CD4-positive, alpha-beta T cell treated with Interleukin-4 for 4 hours (primary cell): ENCODE results near the gene SNAI1.
"Not testable (repeated sequence)": the region's sequence is repeated elsewhere in the genome, so short reads cannot be mapped to it uniquely, and the experiment has no call there.

Source experiments
- DNase-seq: peaks from one replicate; pipeline ENCODE4 v3.0.0-alpha.2; 2020

The SNAI1 gene

DNA sequence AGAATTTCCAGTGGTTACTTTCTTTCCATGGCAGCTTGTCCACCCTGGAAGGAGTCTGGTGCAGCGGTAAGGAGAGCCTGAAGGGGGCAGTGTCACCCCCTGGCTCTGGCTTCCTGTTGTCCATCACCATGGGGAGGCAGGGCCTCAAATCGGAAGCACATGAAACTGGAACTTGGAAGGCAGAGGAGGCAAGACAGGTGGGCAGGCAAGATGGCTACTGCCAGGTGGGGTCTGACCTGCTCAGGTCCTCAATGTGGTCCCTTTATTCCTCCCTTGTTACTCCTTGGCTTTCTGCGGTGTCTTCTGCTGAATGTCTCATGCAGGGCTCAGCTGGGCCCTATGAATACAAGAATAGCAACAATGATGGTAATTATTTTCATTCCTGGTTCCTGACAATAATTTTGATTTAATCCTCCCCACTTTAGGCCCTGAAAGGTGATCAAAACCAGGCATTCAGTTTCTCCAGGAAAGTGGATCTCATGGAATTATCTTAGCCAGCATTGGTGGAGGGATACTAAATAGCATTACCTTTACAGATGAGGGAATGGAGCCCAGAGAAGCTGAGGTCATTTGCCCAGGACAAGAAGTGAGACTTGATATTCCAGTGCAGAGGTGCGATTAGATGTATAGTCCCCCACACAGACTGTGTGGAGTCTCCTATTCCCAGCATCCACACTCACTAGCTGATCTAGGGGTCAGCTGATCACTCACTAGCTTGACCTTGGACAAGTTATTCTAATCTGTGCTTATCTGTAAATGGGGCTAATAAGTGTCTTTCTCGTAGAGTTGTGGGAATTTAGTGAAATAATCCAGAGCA is 17.6 kb upstream of the SNAI1 start:
- no peak for DNase-seq

DNA sequence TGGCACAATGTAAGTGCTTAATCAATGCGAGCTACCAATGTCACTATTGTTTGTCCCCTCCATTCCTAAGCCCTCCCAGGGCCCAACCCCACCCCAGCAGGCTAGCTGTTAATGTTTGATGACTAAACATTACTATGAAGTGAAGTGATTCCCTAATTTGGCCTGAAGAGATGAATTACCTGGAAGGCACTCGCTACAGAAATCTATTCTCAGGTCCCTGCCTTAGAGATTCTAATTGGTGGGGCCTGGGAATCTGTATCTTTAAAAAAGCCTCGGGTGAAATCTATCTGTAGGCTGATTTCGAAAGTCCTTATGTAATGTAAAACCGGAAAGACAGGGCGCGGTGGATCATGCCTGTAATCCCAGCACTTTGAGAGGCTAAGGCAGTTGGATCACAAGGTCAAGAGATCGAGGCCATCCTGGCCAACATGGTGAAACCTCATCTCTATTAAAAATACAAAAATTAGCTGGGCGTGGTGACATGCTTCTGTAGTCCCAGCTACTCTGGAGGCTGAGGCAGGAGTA is 16.9 kb upstream of the SNAI1 start:
- DNase-seq: no peak

DNA sequence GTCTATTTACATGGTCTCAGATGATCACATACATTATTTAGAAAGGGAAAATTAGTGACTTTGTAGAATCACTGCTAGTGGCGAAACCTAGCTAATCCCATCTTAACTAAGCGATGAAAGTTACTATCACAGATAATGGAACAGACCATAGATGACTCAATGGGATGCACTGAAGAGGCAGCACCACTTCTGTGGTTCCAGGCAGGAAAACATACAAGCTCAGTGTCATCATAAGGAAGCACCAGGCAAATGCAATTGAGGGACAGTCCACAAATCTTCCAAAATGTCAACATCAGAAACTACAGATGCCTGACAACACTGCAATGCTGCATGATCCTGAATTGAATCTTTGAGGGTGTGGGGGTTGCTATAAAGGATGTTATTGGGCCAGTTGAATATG is 15.9 kb upstream of the SNAI1 start:
- no peak for DNase-seq

DNA sequence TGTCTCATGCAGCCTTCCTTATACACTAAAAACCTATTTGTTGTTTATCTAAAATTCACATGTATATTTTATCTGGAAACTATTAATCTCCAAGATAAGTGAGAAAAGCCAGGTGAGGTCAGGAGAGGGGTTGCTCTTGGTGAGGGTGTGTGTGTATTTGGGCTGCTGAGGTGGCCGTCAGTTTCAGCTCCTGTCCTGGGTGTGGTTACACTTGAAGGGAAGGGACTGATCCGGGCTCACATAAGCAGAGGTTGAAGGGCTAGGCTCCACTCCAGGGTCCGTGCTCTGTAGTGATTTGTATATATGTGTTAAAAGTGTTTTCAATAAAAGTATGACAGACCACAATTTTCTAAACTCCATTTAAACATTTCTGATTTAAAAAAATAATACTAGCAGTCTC is 13.5 kb upstream of the SNAI1 start:
- DNase-seq: no peak

DNA sequence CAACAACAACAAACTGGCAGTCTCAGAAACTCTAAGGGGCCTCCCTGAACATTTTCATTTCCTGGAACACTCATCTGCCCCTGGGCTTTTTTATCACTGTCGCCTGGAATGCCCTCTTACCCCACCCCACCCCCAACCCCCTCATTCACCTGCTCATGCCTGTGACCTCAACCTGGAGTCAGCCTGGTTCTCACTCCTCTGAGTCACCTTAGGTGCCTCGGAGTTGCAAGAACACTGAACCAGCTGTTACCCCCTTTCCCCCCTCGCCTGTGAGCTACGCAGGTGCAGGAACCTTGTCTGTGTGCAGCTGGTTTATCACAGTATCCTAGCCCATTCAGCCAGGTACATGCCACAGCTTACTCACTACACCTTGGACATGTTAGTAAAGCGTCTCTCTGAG is 12.8 kb upstream of the SNAI1 start:
- no peak for DNase-seq

DNA sequence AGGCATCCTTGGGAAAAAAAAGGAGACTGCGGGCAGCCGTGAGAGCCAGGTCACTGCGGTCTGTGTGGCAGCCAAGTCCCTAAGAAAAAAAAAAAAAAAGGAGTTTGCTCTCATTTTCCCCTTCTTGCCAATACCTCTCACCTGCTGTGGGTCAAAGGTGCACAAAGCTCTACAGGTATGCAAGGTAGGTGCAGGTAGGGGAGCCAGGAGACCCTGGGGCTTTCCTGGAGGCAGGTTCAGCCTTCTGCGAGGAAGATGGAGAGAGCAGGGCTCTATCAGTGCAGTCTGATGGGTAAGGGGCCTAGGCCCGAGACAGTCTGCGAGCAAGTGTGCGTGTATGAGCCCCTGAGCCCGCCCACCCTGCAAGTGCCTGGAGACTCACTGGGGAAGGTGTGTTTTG is 12.3 kb upstream of the SNAI1 start:
- no peak for DNase-seq

DNA sequence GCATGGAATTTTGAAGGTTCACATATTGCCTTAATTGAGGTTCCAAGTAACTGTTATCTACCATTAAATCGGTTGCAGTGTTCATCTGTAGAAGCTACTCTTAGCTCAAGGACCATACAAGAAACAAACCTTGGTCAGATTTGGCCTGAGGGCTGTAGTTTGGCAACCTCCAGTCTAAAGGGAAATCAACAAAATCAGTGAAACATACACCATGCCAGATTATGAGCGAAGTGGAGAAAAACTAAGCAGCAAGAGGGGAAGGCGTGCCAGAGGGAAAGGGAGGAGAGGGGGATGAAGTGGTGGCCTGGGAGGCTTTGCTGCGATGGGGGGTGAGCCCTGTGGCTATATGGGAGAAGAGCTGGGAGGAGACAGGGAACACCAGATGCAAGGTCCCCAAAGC is 8.8 kb upstream of the SNAI1 start:
- DNase-seq: no peak

DNA sequence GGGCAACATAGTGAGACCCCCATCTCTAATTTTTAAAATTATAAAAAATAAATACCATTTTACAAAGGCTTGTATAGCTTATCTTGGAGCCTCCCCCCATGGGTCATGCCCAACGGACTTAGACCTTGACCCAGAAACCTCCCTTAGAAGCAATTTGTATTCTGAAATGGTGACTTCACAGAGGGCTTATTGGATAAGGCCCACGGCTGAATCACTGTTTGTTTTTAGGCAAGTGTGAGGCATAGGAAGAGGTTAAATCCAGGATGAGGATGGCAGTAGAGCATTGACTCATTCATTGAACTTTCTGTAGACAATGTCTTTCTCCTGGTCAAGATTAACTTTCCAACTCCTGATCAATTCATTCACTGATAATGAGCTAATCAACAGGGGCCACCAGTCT is 6.2 kb upstream of the SNAI1 start:
- DNase-seq: no peak

DNA sequence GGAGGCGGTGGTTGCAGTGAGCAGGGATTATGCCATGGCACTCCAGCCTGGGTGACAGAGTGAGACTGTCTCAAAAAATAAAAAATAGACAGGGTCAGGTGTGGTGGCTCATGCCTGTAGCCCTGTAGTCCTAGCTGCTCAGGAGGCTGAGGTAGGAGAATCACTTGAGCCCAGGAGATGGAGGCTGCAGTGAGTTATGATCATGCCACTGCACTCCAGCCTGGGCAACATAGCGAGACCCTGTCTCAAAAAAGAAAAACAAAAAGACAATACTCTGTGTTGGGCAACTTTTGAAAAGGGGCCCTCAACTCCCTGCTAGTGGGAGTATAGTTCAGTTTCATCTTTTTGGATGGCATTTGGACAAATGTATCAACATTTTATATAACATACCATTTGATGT is 5.0 kb upstream of the SNAI1 start:
- DNase-seq: not testable (repeated sequence)

DNA sequence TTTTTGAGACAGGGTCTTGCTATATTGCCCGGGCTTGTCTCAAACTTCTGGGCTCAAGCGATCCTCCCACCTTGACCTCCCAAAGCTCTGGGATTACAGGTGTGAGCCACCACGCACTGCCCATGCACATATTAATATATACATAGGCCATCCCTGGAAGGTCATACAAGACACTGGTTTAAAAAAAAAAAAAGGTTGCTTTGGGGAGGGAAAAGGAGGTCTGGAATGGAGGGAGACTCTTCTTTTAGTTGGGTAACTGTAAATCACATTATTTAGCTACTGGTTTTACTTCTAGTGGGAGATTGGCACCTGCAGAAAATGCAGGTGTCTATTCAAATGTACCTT is 4.1 kb upstream of the SNAI1 start:
- no peak for DNase-seq

DNA sequence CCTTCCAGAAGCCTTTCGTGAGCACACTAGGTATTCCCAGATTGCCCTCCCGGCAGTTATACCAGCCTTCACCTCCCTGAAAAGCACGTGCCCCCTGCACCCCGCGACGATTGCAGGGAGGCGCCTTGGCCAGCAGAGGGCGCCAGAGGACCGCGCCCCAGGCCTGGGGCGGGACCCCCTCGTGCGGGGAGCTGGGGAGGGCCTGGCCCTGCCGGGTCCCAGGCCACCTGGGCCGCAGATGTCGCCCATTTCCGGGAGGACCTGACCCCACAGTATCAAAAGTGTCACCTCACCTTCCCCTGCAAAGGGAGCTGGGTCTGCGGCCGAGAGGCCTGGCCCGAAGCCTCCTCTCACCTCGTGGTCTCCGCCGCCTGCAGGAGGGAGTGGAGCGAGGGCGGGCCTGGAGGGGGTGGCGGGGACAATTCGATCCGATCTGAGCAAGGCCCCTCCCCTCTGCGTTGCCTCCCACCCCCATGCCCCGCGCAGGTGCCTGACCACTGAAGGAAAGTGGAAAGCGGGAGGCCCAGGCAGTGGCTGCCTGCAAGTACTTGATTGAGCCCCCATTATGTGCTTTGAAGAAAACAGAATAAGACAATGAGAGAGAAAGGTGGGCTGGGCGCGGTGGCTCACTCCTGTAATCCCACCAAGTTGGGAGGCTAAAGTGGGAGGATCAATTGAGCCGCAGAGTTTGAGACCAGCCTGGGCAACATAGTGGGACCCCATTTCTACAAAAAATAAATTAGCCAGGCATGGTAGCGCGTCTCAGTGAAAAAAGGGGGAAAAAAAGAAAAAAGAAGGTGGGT is 3.5 kb upstream of the SNAI1 start:
- peak; percentile 46 for DNase-seq

DNA sequence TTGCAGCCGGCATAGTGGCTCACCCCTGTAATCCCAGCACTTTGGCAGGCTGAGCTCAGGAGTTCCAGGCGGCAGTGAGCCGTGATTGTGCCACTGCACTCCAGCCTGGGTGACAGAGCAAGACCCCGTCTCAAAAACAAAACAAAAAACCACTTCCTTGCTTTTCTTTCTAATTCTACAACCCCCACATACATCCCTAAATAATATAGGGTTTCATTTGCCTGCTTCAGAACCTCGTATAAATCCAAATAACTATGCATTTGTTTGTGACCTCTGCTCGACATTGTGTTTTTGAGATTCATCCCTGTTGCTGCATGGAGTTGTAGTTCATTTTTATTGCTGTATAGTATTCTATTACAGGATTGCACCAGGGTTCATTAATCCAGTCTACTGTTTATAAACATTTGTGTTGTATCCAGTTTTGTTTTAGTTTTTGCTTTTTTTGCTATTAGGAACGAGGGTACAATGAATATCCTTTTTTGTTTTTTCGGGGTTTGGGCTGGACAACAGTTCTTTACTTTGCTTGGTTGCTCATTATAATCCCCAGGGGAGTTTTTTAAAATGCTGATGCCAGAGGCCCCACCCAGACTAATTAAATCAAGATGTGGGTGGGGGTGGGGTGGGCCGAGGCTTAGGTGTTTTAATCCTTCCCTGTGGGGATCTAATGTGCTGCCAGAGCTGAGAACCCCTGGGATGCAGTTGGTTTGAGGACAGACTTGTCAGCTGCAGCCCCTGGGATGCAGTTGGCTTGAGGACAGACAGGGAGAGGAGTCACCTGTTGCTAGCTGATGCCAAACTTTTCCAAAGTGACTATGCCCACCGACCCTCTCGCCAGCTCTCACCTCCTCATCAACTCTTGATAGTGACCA is 2.4 kb upstream of the SNAI1 start:
- DNase-seq: no peak

DNA sequence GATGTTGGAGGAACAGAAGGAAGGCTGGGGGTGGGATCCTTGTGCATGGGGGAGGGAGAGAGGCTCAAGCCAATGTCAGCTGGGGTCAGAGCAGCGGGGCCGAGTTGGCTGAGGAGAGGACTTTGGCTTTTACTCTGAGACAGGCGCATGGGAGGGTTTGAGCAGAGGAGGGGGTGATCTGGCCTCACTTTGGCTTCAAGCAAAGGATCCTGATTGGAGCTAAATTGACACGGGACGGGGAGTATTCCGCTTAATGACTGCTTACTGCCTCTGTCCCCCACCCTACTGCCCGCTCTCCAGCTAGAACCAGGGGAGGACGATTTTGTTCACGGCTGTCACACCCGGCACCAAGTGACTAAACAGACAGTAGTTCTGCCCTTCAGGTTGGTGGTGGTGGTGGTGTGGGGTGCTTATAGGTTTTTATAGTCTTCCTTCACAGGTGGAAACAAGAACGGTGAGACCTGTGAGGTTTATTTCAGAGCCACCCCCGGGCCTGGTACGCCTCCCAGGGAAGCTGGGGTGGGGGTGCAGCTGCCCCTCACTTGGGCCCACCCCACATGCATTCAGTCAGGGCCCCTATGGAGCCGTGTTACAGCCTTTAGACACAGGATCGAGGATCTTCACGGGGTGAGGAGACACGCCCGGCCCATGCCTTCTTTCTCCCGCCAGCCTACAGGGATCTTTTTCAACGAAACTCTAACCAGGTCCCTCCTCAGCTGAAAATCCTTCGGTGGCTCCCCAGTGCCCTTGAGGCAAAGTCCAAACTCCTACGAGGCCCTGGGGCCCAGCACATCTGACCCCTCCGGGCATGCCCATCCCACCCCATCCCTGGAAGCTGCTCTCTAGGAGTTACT is 1.3 kb upstream of the SNAI1 start:
- DNase-seq: no peak

DNA sequence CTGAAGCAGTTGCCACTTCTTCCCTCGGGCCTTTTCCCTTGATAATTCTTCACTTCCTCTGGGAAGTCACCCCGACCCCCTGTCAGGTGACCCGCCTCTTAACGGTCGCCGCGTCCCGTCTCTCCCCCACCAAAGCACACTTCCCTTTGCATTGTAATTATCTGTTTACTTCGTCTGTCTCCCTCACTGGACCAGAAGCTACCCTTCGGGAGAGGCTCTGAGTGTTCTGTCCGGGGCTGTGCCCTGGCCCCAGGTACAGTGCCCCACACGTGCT is 771 bp upstream of the SNAI1 start:
- DNase-seq: no peak

DNA sequence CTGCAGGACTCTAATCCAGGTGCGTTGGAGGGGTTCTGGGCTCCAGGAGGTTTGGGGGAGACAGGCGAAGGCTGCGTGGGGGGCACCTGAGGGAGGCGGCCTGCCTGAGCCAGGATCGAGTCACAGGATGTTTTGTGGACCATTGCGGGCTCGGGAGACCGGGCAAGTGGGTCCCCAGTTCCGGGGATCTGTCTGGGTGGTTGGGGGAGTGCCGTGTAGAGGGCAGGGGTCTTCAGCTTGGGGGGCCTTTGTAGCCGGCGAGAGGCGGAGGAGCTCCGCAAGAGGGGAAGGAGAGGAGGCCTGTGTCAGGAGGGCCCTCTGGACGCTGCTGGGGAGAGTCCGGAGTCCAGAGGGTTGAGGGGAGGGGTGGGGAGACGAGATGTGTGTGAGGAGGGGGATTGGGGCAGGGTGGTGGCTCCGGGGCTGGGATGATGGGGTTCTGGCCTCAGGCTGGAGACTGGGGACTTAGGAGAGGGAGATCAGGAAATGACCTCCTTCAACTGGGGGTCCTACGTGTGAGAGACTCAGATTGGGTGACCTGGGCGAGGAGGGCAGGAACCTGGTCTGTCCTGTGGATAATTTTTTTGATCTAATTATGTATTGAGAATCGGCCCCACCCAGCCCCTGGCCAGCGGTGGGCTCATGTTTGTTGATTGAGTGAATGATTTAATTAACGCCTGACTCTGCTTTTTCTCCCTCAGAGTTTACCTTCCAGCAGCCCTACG is 505 bp downstream of the SNAI1 start:
- no peak for DNase-seq

DNA sequence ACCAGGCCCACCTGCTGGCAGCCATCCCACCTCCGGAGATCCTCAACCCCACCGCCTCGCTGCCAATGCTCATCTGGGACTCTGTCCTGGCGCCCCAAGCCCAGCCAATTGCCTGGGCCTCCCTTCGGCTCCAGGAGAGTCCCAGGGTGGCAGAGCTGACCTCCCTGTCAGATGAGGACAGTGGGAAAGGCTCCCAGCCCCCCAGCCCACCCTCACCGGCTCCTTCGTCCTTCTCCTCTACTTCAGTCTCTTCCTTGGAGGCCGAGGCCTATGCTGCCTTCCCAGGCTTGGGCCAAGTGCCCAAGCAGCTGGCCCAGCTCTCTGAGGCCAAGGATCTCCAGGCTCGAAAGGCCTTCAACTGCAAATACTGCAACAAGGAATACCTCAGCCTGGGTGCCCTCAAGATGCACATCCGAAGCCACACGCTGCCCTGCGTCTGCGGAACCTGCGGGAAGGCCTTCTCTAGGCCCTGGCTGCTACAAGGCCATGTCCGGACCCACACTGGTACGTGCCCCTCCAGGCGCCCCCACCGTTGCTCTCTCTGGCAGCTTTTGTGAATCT is 1.1 kb downstream of the SNAI1 start:
- DNase-seq: no peak

DNA sequence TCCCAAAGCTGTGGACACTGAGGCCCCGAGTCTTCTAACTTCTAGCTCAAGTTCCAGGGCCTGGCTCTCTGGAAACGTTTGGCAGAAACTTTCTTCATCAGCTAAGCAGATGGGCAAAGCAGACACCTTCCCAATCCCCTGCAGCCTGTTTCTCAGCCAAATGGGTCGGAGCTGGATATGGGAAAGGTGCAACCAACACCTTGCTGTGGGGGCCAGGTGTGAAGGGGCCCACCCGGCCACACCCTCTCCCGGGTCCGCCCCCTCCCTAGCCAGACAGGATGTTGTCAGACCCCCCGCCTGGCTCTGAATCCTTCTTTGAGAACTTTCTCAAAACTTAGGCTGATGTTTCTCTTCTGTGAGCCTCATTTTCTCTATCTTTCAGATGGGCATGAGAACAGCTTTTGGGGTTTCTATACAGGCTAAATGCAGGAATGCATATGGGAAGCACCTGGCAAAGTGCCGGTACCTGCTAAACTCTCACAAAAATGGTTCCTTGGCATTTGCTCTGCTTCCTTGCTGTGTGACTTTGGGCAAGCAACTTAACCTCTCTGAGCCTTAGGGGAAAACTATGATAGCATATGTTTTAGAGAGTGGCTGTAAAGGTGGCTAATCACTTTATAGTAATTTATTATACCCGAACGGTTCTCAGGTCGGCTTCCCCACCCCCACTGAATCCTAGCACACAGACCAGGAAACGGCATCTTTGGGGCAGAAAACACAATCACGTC is 1.8 kb downstream of the SNAI1 start:
- no peak for DNase-seq

DNA sequence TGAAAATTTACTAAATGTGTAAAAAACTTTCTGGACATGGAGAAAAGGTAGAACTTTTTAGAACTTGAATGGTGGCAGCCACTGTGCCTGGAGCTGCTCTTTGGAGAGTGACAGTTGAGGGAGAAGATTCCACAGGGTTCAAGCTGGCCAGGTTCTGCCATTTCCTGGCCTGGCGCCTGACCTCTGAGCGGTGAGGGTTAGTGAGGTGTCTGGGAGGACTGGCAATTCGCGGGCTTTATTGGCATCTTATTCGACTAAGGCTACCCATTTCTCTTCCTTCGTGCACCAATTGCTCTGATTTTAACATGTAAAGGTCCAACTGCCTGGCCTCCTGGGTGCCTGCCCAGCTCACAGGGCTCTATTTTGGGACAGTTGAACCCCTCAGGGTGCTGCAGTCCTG is 2.4 kb downstream of the SNAI1 start:
- no peak for DNase-seq

DNA sequence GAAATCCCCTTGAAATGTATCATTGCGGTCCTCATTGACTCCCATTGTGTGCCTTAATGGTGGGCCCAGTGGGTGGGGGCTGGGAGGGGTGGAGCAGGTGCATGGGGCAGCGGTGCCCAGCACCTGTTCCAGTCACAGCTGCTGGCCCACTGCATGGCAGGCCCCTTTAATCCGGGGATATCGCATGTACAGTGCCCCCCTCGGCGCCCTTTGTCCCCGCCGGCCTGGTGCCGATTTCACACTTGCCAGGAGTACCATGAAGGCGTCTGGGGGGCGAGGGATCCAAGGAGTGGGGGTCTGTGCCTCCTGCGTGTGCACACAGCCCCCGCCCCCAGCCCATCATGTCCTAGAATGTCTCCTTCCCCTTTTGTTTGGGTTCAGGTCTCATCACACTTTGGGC is 2.8 kb downstream of the SNAI1 start:
- DNase-seq: no peak

DNA sequence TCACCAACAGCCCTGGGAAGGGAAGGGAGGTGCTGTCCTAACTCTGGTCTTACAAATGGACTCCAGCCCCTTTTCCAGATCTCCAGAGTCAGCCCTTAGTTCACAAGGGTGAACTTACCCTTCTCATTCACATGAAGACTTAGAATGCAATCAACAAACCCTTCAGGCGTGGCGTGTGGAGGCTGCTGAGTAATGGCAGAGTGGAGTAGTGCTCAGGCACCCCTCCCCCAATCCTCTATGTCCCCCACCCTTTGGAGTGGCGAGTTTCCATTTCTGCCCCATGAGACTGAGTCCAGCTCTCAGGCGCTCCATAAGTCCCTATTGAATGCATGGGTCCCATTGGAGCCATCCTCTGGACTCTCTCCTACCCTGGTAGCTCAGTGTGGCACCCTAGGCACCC is 3.3 kb downstream of the SNAI1 start:
- DNase-seq: no peak
